ENCODE data around the gene TRIM71. TPM values are rescaled to one million over a fixed set of nuclear protein-coding genes. Genes with fewer than 3 reads are reported as not detected.

TRIM71 gene
- total and polyA plus RNA-seq, 2 donors (not counting 1 experiment from before 2014, with no cell fraction given), result not detected

- POLR2A ChIA-PET, result no interaction called here
- CTCF ChIA-PET, result no interaction called here
- ATAC-seq (ENCODE audit: low read depth) (no peak), DNase-seq (no peak)
- no peak overlapping the region for H2AFZ ChIP-seq (ENCODE audit: insufficient read depth, low read depth, low read length, poor library complexity, severe bottlenecking)
- H3K4me2 ChIP-seq (replicated peaks; ENCODE audit: low read depth, low read length, poor library complexity, severe bottlenecking), result no peak overlapping the region
- H3K79me2 ChIP-seq (ENCODE audit: control insufficient read depth, insufficient read depth, low read length), result no peaks in the 10 kb centered on the region
- no peaks in the 10 kb centered on the region for H3K4me1 ChIP-seq (ENCODE audit: control insufficient read depth in 2 of 2, insufficient read depth in 2 of 2, low read length in 2 of 2)
- intact Hi-C loops (cut with micrococcal nuclease), result no loop called here
- H3K9ac ChIP-seq (ENCODE audit: low read length), result no peak overlapping the region
- Mint-ChIP-seq H3K4me1 (no peaks in the 10 kb centered on the region), H3K27me3 (no peaks in the 10 kb centered on the region), H3K4me3 (no peak overlapping the region), H3K9me3 (ENCODE audit: insufficient read depth) (no peaks in the 10 kb centered on the region), H3K27ac (no peak overlapping the region)
- H3K36me3 ChIP-seq (replicated peaks in 1 of 2; ENCODE audit: control extremely low read depth in 1 of 2, control insufficient read depth in 1 of 2, extremely low read depth in 1 of 2, insufficient read depth in 2 of 2, low read length in 1 of 2), result no peaks in the 10 kb centered on the region
- no peak overlapping the region for H3K4me3 ChIP-seq (ENCODE audit: control extremely low read depth in 1 of 5, extremely low read depth in 1 of 5, insufficient read depth in 1 of 5, low read depth in 2 of 5, low read length in 4 of 5)
- H3K27me3 ChIP-seq (replicated peaks in 1 of 4; ENCODE audit: control extremely low read depth in 1 of 4, control insufficient read depth in 3 of 4, insufficient read depth in 4 of 4, low read length in 3 of 4), result no peaks in the 10 kb centered on the region
- TF ChIP-seq EZH2 (IDR thresholded peaks at IDR 0.05; ENCODE audit: borderline replicate concordance, insufficient read depth, low read depth, low read length, poor library complexity, severe bottlenecking) (no peak), CTCF (IDR thresholded peaks at IDR 0.05) (no peak)
- H3K9me3 ChIP-seq (ENCODE audit: control extremely low read depth in 1 of 3, control insufficient read depth in 2 of 3, insufficient read depth in 1 of 3, low read length in 2 of 3), result no peaks in the 10 kb centered on the region
- WGBS (ENCODE audit: insufficient coverage), result 96% methylated on average over 5 of the region's 5 CpGs
- no peak overlapping the region for H3K27ac ChIP-seq (ENCODE audit: low read length in 2 of 2)
- H4K20me1 ChIP-seq (ENCODE audit: control insufficient read depth, insufficient read depth, low read length, poor library complexity, severe bottlenecking), result no peaks in the 10 kb centered on the region
Observed at GRCh38 chr3:32866533-32866932, 48.7 kb downstream of the TRIM71 start.

DNA sequence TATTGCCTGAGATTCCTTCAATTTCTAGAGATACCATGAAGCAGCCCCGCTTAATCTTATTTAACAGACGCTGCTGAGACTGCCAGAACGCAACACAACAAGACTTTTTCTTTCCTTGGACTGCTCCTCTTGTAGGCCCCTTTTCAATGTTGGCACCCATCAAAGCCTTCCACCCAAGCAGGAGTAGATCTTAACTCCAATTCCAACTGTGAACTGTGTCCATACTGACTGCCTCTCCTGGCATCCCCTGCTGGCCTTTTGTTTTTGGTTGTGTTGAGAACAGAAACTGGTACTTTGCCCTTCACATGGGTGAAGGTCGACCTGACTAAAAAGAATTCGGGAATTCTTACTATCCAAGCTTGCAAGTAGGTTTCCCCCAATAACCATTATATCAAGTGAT is 50.2 kb downstream of the TRIM71 start:
- Histone ChIP-seq H3K27ac (ENCODE audit: low read length in 2 of 2) (no peak overlapping the region), H3K4me1 (ENCODE audit: control insufficient read depth in 2 of 2, insufficient read depth in 2 of 2, low read length in 2 of 2) (no peaks in the 10 kb centered on the region), H4K20me1 (ENCODE audit: control insufficient read depth, insufficient read depth, low read length, poor library complexity, severe bottlenecking) (no peaks in the 10 kb centered on the region), H3K4me2 (replicated peaks; ENCODE audit: low read depth, low read length, poor library complexity, severe bottlenecking) (no peak overlapping the region), H3K9me3 (ENCODE audit: control extremely low read depth in 1 of 3, control insufficient read depth in 2 of 3, insufficient read depth in 1 of 3, low read length in 2 of 3) (no peaks in the 10 kb centered on the region), H3K9ac (ENCODE audit: low read length) (no peak overlapping the region), H3K27me3 (replicated peaks in 1 of 4; ENCODE audit: control extremely low read depth in 1 of 4, control insufficient read depth in 3 of 4, insufficient read depth in 4 of 4, low read length in 3 of 4) (no peaks in the 10 kb centered on the region), H3K79me2 (ENCODE audit: control insufficient read depth, insufficient read depth, low read length) (no peaks in the 10 kb centered on the region), H3K4me3 (ENCODE audit: control extremely low read depth in 1 of 5, extremely low read depth in 1 of 5, insufficient read depth in 1 of 5, low read depth in 2 of 5, low read length in 4 of 5) (no peak overlapping the region), H2AFZ (ENCODE audit: insufficient read depth, low read depth, low read length, poor library complexity, severe bottlenecking) (no peak overlapping the region), H3K36me3 (replicated peaks in 1 of 2; ENCODE audit: control extremely low read depth in 1 of 2, control insufficient read depth in 1 of 2, extremely low read depth in 1 of 2, insufficient read depth in 2 of 2, low read length in 1 of 2) (no peaks in the 10 kb centered on the region)
- CTCF ChIA-PET, result no interaction called here
- Mint-ChIP-seq H3K4me3 (no peak overlapping the region), H3K27me3 (no peaks in the 10 kb centered on the region), H3K4me1 (no peaks in the 10 kb centered on the region), H3K9me3 (ENCODE audit: insufficient read depth) (no peaks in the 10 kb centered on the region), H3K27ac (no peak overlapping the region)
- whole genome bisulfite sequencing (ENCODE audit: insufficient coverage), result 98% methylated on average over 3 of the region's 5 CpGs
- POLR2A ChIA-PET, result no interaction called here
- ATAC-seq (ENCODE audit: low read depth) (no peak), DNase-seq (no peak)
- intact Hi-C loops (cut with micrococcal nuclease), result no loop called here
- no peak for TF ChIP-seq CTCF (IDR thresholded peaks at IDR 0.05)
- no peak for TF ChIP-seq EZH2 (IDR thresholded peaks at IDR 0.05; ENCODE audit: borderline replicate concordance, insufficient read depth, low read depth, low read length, poor library complexity, severe bottlenecking)
